Ecto neural progenitor cell (in vitro differentiated cells): ENCODE results near the gene ATXN7L1.

Source experiments
- DNase-seq: peaks from one replicate; pipeline ENCODE4 v3.0.0-alpha.2; 2018; ENCODE audit warnings: low spot score

ATXN7L1 gene

GRCh38 chr7:105674200-105674920 lies 202.0 kb downstream of the ATXN7L1 start:
- no peak for DNase-seq

DNA sequence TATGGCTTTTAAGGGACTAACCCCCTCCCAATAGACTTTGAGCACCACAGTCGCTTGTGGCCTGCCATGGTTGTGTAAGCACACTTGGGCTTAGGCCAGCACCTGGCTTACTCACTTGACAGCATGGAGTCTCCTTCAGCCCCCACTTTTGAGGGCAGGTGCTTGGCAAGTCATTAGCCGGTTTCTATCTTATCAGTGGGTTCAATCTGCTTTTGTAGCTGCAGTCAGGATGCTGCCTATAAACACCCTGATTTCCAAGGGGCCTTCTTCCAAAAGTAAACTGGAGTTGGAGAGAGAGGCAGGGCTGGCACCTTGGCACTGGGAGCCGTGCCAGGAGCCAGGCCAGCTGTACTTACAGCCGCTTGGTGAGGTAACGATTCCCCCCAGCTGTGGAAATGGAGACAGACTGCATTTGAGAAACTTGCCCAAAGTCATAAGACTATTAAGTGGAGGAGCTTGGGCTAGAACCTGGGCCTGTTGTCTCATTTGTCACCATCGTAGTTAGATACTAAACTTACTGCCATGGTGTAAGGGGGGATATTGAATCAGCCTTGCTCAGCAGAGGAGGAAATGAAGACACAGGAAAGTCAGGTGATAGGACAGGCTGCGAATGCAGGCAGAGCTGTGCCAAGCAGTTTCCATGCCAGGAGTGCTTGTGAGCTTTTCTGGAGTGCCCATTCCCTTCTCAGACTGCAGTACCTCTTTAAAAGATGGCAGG lies 202.9 kb downstream of the ATXN7L1 start:
- DNase-seq = no peak

GRCh38 chr7:105672801-105673200 lies 203.6 kb downstream of the ATXN7L1 start:
- DNase-seq = no peak

- DNase-seq = no peak
Measured at GRCh38 chr7:105666324-105666723, 210.1 kb downstream of the ATXN7L1 start.

DNA sequence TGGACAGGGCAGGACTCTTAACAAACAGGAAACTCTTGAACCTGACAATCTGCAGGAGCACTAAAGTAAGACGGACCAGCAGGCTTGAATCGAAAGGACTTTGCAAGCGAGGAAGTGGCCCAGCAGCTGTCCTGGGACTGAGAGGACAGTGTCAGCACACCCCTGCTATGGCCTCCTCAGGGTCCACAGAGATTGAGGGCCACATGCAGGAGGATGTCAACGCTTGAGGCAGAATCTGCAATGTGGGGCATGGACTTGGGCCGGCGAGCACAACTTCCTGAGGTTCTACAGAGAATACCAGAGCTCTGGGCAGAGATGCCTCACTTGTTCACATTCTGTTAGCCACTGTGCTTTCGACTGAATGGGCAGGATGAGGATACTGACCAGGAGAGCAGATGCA lies 210.7 kb downstream of the ATXN7L1 start:
- DNase-seq = no peak

DNA sequence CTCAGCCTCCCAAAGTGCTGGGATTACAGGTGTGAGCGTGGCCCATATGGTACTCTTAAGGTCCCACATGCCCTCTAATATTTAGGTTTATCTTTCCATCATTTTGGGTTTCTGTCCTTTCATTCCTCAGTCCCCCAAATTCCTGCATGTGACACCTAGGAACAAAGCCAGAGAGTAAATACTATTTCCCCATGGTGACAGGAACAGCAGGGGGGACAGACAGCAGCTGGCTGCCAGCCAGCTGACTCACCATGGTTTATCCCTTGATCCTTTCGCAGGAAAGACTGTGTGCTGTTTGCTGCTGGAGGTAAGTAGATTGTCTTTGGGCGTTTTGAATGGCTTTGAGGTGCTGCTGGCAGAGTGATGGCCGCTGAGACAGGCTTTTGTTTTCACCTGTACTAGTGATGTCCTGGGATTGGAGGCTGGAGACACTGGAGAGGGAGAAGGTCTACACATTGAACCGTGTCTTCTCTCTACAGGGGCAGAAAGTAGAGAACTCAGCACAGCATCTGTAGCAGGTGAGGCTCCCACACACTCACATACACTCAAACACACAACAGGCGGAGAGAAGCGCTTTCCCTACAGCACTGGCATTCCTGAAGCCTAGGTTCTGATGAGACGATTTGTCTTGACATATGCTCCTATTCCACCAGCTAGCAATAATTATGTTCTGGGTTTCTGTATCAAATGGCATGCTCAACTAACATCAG lies 211.4 kb downstream of the ATXN7L1 start:
- no peak for DNase-seq

- no peak for DNase-seq
Measured at GRCh38 chr7:105662998-105663397, 213.4 kb downstream of the ATXN7L1 start.

DNA sequence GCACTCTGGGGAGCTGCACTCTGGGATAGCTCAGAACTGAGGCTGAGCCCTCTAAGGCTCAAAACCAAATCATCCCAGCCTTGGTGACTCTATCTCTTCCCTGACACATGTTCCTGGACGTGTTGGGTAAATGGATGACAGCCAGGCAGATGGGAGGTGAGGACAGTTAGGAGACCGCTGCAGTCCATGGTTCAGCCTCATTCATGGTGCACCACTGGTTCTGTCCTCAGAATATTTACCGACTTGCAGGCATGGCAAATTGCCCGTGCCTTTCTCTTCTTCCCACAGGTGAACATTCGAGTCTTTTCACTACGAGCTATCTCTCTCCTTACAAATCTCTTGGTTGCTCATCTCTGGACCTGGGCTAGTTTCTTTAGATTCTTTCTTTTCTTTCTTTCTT lies 214.8 kb downstream of the ATXN7L1 start:
- no peak for DNase-seq

- DNase-seq = peak; percentile 74
Measured at GRCh38 chr7:105656922-105657521, 219.4 kb downstream of the ATXN7L1 start.

- peak; percentile 63 for DNase-seq
Measured at GRCh38 chr7:105655500-105656380, 220.7 kb downstream of the ATXN7L1 start.

DNA sequence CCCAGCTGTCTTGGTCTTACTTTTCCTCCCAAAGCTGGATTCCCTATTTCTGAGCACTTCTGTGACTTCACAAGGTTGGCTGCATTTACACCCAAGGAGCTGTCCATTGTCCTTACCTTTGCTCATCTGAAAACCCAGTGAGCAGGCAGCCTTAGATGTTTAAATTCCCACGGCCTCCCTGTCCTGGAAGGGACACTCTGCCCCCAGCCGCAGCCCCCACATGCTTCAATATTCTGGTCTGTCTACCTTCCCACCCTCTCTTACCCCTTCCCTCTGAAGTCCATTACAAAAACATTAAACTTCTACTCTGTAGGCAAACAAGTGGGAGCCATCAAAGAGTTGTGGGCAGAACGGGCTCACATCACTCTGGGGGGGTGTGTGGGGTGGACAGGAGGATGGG lies 221.3 kb downstream of the ATXN7L1 start:
- no peak for DNase-seq

GRCh38 chr7:105654095-105654686 lies 222.2 kb downstream of the ATXN7L1 start:
- no peak for DNase-seq

- no peak for DNase-seq
Measured at GRCh38 chr7:105653441-105654005, 222.9 kb downstream of the ATXN7L1 start.

GRCh38 chr7:105652359-105652993 lies 223.9 kb downstream of the ATXN7L1 start:
- DNase-seq = peak; percentile 86

- no peak for DNase-seq
Measured at GRCh38 chr7:105651798-105652197, 224.6 kb downstream of the ATXN7L1 start.

DNA sequence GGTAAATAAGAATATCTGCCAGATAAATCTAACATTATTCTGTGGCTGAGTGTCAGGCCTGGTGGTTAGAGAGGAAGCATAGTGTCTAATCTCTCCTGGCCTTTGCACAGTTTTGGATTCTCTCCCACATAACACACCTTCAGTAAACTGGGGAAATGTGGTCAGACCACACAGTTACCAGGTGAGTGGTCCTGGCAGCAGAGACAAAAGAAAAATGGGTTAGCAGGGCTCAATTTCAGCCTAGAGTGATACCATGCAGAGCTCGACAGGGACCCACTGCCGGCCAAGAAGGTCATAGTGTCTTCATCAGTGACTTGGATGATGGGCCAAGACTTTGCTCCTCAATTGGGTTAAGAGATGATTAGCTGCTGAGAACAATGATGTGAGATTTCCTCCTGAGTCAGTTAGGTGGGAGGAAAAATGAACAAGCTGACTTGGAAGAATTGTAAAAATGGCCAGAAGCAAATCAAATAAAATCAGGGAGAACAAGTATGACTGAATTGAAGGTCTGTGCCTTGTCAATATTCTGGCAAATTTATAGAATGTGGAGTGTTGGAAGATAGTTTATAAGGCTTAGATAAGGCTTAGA lies 225.9 kb downstream of the ATXN7L1 start:
- DNase-seq = no peak

GRCh38 chr7:105649727-105650381 lies 226.5 kb downstream of the ATXN7L1 start:
- DNase-seq = no peak

DNA sequence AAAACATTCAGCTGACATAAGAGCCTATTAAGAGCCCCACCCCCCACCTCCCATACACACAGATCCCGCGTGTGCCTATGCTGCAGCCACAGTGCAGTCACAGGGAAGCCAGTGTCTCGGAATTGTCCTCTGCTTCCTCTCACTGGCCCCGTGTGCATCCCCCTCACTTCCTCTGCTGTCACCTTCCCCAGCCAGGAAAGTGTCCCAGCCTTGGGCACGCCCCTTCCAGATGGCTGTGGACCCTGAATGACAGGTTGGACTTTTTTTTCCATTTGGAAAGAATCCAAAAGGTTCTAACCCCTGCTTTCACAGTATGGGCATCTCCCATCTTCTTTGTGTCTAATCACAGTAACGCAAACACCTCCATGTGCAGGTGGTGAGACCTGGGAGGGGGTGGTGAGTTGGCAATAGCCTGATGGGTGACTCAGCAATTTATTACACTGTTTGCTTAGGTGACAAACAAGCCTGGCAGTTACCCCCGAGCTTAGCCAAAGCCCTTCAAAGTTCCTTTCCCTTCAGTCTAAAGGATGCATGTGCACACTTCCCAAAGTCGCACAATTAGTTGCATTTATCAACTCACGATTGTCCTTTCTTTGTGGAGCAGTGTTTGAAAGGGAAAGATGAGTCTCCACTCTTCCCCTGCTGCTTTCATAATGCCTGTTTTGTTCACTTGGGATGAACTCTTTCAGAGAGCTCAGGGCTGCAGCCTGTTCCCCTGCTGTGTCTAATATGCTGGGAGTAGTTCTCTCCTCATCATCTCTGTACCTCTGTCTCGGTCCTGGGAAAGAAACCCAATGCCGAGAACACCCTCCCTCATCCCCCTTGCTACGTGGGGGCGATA lies 227.6 kb downstream of the ATXN7L1 start:
- DNase-seq = no peak
